B cell (primary cell): Measurements from ENCODE around the gene NRAS.

Experiments
- EZH2 ChIP-seq: IDR thresholded peaks from 2 replicates; pipeline ENCODE4 v1.6.1; 2012; ENCODE audit warnings: borderline replicate concordance, low read depth, mild to moderate bottlenecking, moderate library complexity, low read length; ENCODE audit not compliant: insufficient read depth, poor library complexity, severe bottlenecking
- TF ChIP-seq, protein P1 (sequence below): fragments of 200-600 bp; IDR thresholded peaks from one replicate; pipeline ENCODE4 v1.8.0; 2022; ENCODE audit warnings: antibody characterized with exemption, mild to moderate bottlenecking

DNA sequence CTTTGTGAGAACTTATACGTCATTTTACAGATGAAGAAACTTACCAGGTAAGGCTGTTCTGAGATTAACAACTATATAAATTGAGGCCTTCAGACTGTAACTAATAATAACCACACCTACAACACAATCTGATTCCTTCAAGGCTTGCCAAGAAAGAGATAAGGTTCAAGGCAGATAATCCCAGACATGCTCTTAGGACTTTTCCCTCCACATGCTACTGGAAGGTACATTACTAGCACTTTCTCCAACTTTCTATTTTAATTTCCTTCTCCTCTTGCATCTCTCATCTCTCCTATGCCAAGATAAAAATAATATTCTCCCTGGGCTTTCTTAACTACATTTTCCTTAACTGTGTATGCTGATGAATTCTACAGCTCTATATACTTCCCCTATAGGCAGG is 18.9 kb upstream of the NRAS start:
- TF ChIP-seq, protein P1, sequence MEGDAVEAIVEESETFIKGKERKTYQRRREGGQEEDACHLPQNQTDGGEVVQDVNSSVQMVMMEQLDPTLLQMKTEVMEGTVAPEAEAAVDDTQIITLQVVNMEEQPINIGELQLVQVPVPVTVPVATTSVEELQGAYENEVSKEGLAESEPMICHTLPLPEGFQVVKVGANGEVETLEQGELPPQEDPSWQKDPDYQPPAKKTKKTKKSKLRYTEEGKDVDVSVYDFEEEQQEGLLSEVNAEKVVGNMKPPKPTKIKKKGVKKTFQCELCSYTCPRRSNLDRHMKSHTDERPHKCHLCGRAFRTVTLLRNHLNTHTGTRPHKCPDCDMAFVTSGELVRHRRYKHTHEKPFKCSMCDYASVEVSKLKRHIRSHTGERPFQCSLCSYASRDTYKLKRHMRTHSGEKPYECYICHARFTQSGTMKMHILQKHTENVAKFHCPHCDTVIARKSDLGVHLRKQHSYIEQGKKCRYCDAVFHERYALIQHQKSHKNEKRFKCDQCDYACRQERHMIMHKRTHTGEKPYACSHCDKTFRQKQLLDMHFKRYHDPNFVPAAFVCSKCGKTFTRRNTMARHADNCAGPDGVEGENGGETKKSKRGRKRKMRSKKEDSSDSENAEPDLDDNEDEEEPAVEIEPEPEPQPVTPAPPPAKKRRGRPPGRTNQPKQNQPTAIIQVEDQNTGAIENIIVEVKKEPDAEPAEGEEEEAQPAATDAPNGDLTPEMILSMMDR: no peak
- no peak for TF ChIP-seq EZH2
